ENCODE results near the gene TNFRSF11A. TPM values are rescaled to one million over a fixed set of nuclear protein-coding genes. Genes with fewer than 3 reads are reported as not detected.
A peak's percentile ranks its signal among the peaks of the same experiment; 100 is the strongest.

Gene TNFRSF11A
- total RNA-seq, 5 donors from 2014 or later (not counting 1 experiment from before 2014, with no cell fraction given): 0.41 to 4.6 (median 1.2) TPM

- H3K36me3 Mint-ChIP-seq: peaks cover 23% of the 10 kb centered on the region
- no peak overlapping the region for H3K27ac Mint-ChIP-seq
Observed at GRCh38 chr18:62294073-62294472, 31.0 kb upstream of the TNFRSF11A start.

DNA sequence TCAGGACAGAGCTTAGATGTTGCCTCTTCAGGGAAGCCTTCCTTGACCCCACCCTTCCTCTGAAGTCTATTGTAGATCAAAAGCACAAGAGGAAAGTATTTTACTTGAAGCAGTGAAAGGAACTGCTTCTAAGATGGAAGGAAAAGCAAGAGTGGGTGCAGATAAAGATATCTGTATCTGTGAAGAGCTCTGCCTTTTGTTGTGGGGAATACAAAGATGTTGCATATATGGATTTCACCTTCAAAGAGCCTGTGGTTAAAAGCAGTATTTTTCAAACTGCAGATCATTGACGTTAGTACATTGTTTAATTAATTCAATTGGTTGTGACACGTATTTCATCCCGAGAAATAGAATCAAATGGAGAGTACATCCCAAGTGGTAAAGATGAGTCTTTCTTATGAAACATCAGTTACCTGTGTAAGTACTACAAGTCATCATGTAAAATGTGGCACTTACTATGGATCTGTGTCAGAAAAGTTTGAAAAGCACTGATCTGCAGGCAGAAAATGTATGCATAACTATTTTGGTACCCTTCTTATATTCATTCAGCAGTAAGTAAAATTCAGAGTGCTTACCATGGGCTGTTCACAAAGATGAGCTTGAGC, 24.6 kb upstream of the TNFRSF11A start:
- H3K9me3 Mint-ChIP-seq: no peaks in the 10 kb centered on the region
- peaks cover 68% of the 10 kb centered on the region for H3K36me3 Mint-ChIP-seq
- no peaks in the 10 kb centered on the region for H3K27me3 Mint-ChIP-seq
- Histone ChIP-seq H3K4me3 (ENCODE audit: control insufficient read depth in 1 of 2, extremely low read depth in 1 of 2, low read length in 1 of 2) (no peak overlapping the region), H3K27ac (ENCODE audit: low read length) (no peak overlapping the region), H3K4me1 (ENCODE audit: control insufficient read depth in 1 of 2, extremely low read depth in 1 of 2, insufficient read depth in 2 of 2, low read length in 2 of 2) (peaks cover 0 to 14% of the 10 kb centered on the region in 2 experiments), H3K27me3 (replicated peaks in 1 of 2; ENCODE audit: control insufficient read depth in 2 of 2, extremely low read depth in 1 of 2, insufficient read depth in 2 of 2, low read length in 1 of 2) (no peaks in the 10 kb centered on the region), H3K36me3 (ENCODE audit: control insufficient read depth in 2 of 2, extremely low read depth in 1 of 2, insufficient read depth in 1 of 2, low read length in 1 of 2) (peaks cover 0 to 63% of the 10 kb centered on the region in 2 donors), H3K9me3 (no peaks in the 10 kb centered on the region)
- ChIA-PET CTCF (interaction anchor here in 1 of 2 donors (0.9 to 1.0 kb wide), 2 partner anchors 10 to 121 kb away, joined by 3 read pairs; no protein-coding TSS in a partner anchor), POLR2A (interaction anchor here (0.5 to 0.6 kb wide), 2 partner anchors 47 to 580 kb away, joined by 5 to 10 read pairs; no protein-coding TSS in a partner anchor)
- peak in 2 of 4 experiments; percentile 17 to 70 for ATAC-seq (replicated peaks in 1 of 4)
- H3K4me3 Mint-ChIP-seq: peak overlapping the region in 1 of 3 donors; percentile 44
- WGBS (ENCODE audit: insufficient coverage): no CpG with 5 or more reads among the region's 3 CpGs
- DNase-seq: peak in 1 of 35 experiments; percentile 1
- peak overlapping the region; percentile 50 to 82 for H3K27ac Mint-ChIP-seq
- peaks cover 12 to 22% (median 20%) of the 10 kb centered on the region in 3 donors for H3K4me1 Mint-ChIP-seq

More at GRCh38 chr18:62294073-62294472, 31.0 kb upstream of the TNFRSF11A start:
- ChIA-PET POLR2A (no interaction called here), CTCF (interaction anchor here in 1 of 2 donors (0.6 kb wide), 1 partner anchor 24 kb away, joined by 3 read pairs; no protein-coding TSS in a partner anchor)
- no peak overlapping the region for H3K4me3 Mint-ChIP-seq
- no peaks in the 10 kb centered on the region for H3K27me3 ChIP-seq (replicated peaks in 1 of 2; ENCODE audit: control insufficient read depth in 2 of 2, extremely low read depth in 1 of 2, insufficient read depth in 2 of 2, low read length in 1 of 2)
- H3K4me1 Mint-ChIP-seq: peaks cover 0 to 6% (median 2%) of the 10 kb centered on the region in 3 donors
- ATAC-seq (replicated peaks in 1 of 4) (no peak), DNase-seq (no peak)
- no peak overlapping the region for H3K4me3 ChIP-seq (ENCODE audit: control insufficient read depth in 1 of 2, extremely low read depth in 1 of 2, low read length in 1 of 2)
- no peaks in the 10 kb centered on the region for H3K4me1 ChIP-seq (ENCODE audit: control insufficient read depth in 1 of 2, extremely low read depth in 1 of 2, insufficient read depth in 2 of 2, low read length in 2 of 2)
- no peak overlapping the region for H3K27ac ChIP-seq (ENCODE audit: low read length)
- H3K9me3 Mint-ChIP-seq: no peaks in the 10 kb centered on the region
- H3K36me3 ChIP-seq (ENCODE audit: control insufficient read depth in 2 of 2, extremely low read depth in 1 of 2, insufficient read depth in 1 of 2, low read length in 1 of 2): peaks cover 8 to 27% of the 10 kb centered on the region in 2 donors
- H3K27me3 Mint-ChIP-seq: no peaks in the 10 kb centered on the region
- H3K9me3 ChIP-seq: no peaks in the 10 kb centered on the region

DNA sequence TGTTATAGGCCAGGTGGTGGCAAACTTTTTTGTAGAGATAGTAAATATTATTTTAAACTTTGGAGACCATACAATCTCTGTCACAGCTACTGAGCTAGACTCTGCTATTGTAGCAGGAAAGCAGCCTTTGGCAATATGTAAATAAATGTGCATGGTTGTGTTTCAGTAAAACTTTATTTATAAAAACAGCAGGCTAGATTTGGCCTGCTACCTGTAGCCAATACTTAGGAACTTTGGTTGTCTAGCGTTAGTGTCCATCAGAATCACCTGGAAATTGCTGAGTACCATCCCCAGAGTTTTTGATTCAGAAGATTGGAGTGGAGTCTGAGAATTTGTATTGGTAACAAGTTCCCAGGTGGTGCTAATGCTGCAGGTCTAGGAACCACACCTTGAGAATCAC, 23.8 kb upstream of the TNFRSF11A start:
- Mint-ChIP-seq H3K27me3 (no peaks in the 10 kb centered on the region), H3K4me3 (no peak overlapping the region), H3K27ac (no peak overlapping the region), H3K36me3 (peaks cover 70% of the 10 kb centered on the region), H3K9me3 (no peaks in the 10 kb centered on the region), H3K4me1 (peaks cover 12 to 22% (median 20%) of the 10 kb centered on the region in 3 donors)
- CTCF ChIA-PET: interaction anchor here in 1 of 2 donors (0.9 kb wide), 1 partner anchor 120 kb away, joined by 3 read pairs; no protein-coding TSS in a partner anchor
- ATAC-seq (replicated peaks in 1 of 4) (no peak), DNase-seq (no peak)
- peaks cover 0 to 63% of the 10 kb centered on the region in 2 donors for H3K36me3 ChIP-seq (ENCODE audit: control insufficient read depth in 2 of 2, extremely low read depth in 1 of 2, insufficient read depth in 1 of 2, low read length in 1 of 2)
- no peaks in the 10 kb centered on the region for H3K9me3 ChIP-seq
- H3K27me3 ChIP-seq (replicated peaks in 1 of 2; ENCODE audit: control insufficient read depth in 2 of 2, extremely low read depth in 1 of 2, insufficient read depth in 2 of 2, low read length in 1 of 2): no peaks in the 10 kb centered on the region
- H3K27ac ChIP-seq (ENCODE audit: low read length): no peak overlapping the region
- 91% methylated on average over 1 of the region's 1 CpG for WGBS (ENCODE audit: insufficient coverage)
- peaks cover 0 to 14% of the 10 kb centered on the region in 2 experiments for H3K4me1 ChIP-seq (ENCODE audit: control insufficient read depth in 1 of 2, extremely low read depth in 1 of 2, insufficient read depth in 2 of 2, low read length in 2 of 2)
- POLR2A ChIA-PET: no interaction called here
- H3K4me3 ChIP-seq (ENCODE audit: control insufficient read depth in 1 of 2, extremely low read depth in 1 of 2, low read length in 1 of 2): no peak overlapping the region

DNA sequence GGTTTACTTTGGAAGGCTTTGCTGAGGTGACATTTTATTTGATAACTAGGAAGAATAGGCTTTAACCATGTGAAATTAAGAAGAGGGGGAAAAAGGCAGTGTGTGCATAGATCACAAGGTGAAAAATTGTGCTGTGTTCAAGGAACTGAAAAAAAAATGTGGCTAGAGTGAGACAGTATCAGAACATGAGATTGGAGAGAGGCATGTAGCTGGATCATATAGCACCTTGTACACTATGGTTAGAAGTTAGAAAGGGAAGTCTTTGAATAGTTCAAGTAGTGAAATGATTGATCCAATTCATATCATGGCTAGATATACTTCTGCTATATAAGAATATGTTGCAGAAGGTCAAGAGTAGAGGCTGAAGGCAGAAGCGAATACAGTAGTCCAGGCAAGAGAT, 12.3 kb upstream of the TNFRSF11A start:
- H3K36me3 ChIP-seq (ENCODE audit: control insufficient read depth in 2 of 2, extremely low read depth in 1 of 2, insufficient read depth in 1 of 2, low read length in 1 of 2): peaks cover 0 to 3% of the 10 kb centered on the region in 2 donors
- H3K4me1 ChIP-seq (ENCODE audit: control insufficient read depth in 1 of 2, extremely low read depth in 1 of 2, insufficient read depth in 2 of 2, low read length in 2 of 2): no peaks in the 10 kb centered on the region
- Mint-ChIP-seq H3K27ac (no peak overlapping the region), H3K4me1 (no peaks in the 10 kb centered on the region), H3K9me3 (no peaks in the 10 kb centered on the region), H3K27me3 (no peaks in the 10 kb centered on the region), H3K4me3 (no peak overlapping the region), H3K36me3 (peaks cover 25% of the 10 kb centered on the region)
- H3K9me3 ChIP-seq: no peaks in the 10 kb centered on the region
- no peak overlapping the region for H3K27ac ChIP-seq (ENCODE audit: low read length)
- DNase-seq (no peak), ATAC-seq (replicated peaks in 1 of 4) (no peak)
- ChIA-PET POLR2A (no interaction called here), CTCF (no interaction called here)
- H3K27me3 ChIP-seq (replicated peaks in 1 of 2; ENCODE audit: control insufficient read depth in 2 of 2, extremely low read depth in 1 of 2, insufficient read depth in 2 of 2, low read length in 1 of 2): no peaks in the 10 kb centered on the region
- no peak overlapping the region for H3K4me3 ChIP-seq (ENCODE audit: control insufficient read depth in 1 of 2, extremely low read depth in 1 of 2, low read length in 1 of 2)
- 100% methylated on average over 1 of the region's 1 CpG for WGBS (ENCODE audit: insufficient coverage)

DNA sequence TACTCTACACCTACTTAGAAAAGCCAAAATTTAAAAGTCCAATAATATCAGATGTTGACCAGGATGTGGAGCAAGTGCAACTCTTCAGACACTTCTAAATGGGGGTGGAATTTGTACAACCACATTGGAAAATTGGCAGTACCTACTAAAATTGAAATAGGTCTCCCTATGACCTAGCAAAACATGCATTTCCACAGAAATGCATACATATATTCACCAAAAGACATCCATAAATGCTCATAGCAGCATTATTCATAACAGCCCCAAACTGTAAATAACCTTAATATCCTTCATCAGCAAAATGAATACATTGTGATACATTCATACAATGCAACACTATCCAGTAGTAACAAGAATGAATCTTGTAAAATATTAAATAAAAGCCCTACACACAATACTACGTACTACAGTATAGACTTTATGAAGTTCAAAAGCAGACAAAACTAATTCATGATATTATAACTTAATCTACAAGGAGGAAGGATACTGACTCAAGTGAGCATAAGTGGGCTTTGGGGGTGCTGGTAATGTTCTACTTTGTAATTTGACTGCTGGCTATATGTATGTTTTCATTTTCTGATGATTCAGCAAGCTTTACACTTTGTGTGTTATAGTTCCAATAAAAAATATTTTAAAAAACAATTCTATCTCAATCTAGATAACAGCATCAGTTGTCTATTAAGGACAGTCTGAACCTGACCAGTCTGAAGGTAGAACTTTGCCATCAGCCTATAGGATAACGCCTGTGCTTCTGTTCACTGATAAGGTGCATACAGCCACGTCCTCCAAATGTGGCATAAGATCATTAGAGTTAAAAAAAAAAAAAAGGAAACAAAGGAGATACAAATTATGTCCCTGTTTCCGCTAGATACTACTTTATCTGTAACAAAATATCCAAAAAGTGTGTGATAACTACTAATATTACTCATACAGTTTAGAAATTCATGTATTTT, 6.6 kb upstream of the TNFRSF11A start:
- Mint-ChIP-seq H3K36me3 (no peaks in the 10 kb centered on the region), H3K4me3 (no peak overlapping the region), H3K27ac (no peak overlapping the region), H3K4me1 (no peaks in the 10 kb centered on the region), H3K9me3 (no peaks in the 10 kb centered on the region), H3K27me3 (peaks cover 16 to 22% of the 10 kb centered on the region in 2 donors)
- H3K9me3 ChIP-seq: no peaks in the 10 kb centered on the region
- no peaks in the 10 kb centered on the region for H3K4me1 ChIP-seq (ENCODE audit: control insufficient read depth in 1 of 2, extremely low read depth in 1 of 2, insufficient read depth in 2 of 2, low read length in 2 of 2)
- DNase-seq (no peak), ATAC-seq (replicated peaks in 1 of 4) (no peak)
- ChIA-PET POLR2A (no interaction called here), CTCF (no interaction called here)
- H3K4me3 ChIP-seq (ENCODE audit: control insufficient read depth in 1 of 2, extremely low read depth in 1 of 2, low read length in 1 of 2): no peak overlapping the region
- peaks cover 0 to 5% of the 10 kb centered on the region in 2 experiments for H3K27me3 ChIP-seq (replicated peaks in 1 of 2; ENCODE audit: control insufficient read depth in 2 of 2, extremely low read depth in 1 of 2, insufficient read depth in 2 of 2, low read length in 1 of 2)
- no peak overlapping the region for H3K27ac ChIP-seq (ENCODE audit: low read length)
- WGBS (ENCODE audit: insufficient coverage): 80% methylated on average over 1 of the region's 4 CpGs
- H3K36me3 ChIP-seq (ENCODE audit: control insufficient read depth in 2 of 2, extremely low read depth in 1 of 2, insufficient read depth in 1 of 2, low read length in 1 of 2): no peaks in the 10 kb centered on the region

- DNase-seq (no peak), ATAC-seq (replicated peaks in 1 of 4) (no peak)
- no CpG with 5 or more reads among the region's 3 CpGs for WGBS (ENCODE audit: insufficient coverage)
- H3K27ac ChIP-seq (ENCODE audit: low read length): no peak overlapping the region
- H3K27me3 ChIP-seq (replicated peaks in 1 of 2; ENCODE audit: control insufficient read depth in 2 of 2, extremely low read depth in 1 of 2, insufficient read depth in 2 of 2, low read length in 1 of 2): peaks cover 1 to 23% of the 10 kb centered on the region in 2 experiments
- CTCF ChIA-PET: interaction anchor here in 1 of 2 donors (0.7 to 1.6 kb wide), 2 partner anchors 9 to 102 kb away, joined by 3 to 6 read pairs; no protein-coding TSS in a partner anchor
- POLR2A ChIA-PET: interaction anchor here in 1 of 2 donors (0.8 kb wide), 1 partner anchor 11 kb away, joined by 4 read pairs; no protein-coding TSS in a partner anchor
- peaks cover 4 to 16% of the 10 kb centered on the region in 2 experiments for H3K4me1 ChIP-seq (ENCODE audit: control insufficient read depth in 1 of 2, extremely low read depth in 1 of 2, insufficient read depth in 2 of 2, low read length in 2 of 2)
- H3K4me1 Mint-ChIP-seq: peaks cover 5 to 16% (median 13%) of the 10 kb centered on the region in 3 donors
- no peaks in the 10 kb centered on the region for H3K36me3 ChIP-seq (ENCODE audit: control insufficient read depth in 2 of 2, extremely low read depth in 1 of 2, insufficient read depth in 1 of 2, low read length in 1 of 2)
- H3K9me3 Mint-ChIP-seq: no peaks in the 10 kb centered on the region
- no peak overlapping the region for H3K4me3 ChIP-seq (ENCODE audit: control insufficient read depth in 1 of 2, extremely low read depth in 1 of 2, low read length in 1 of 2)
- H3K9me3 ChIP-seq: no peaks in the 10 kb centered on the region
- H3K4me3 Mint-ChIP-seq: no peak overlapping the region
- peaks cover 32 to 41% of the 10 kb centered on the region in 2 donors for H3K27me3 Mint-ChIP-seq
- H3K27ac Mint-ChIP-seq: no peak overlapping the region
- H3K36me3 Mint-ChIP-seq: no peaks in the 10 kb centered on the region
Observed at GRCh38 chr18:62321201-62321600, 3.9 kb upstream of the TNFRSF11A start.

Data from T-cell (primary cell).